HG03097 (cell line): Measurements from ENCODE around the gene RYR2.

Experiments
- ATAC-seq: cut with Tn5 transposase; IDR thresholded peaks from one replicate; pipeline ENCODE4 v1.9.1; 2021; ENCODE audit not compliant: unreplicated experiment, low FRiP score

The RYR2 gene

GRCh38 chr1:237029850-237030535 lies 12.0 kb upstream of the RYR2 start:
- no peak for ATAC-seq

GRCh38 chr1:237031480-237031879 lies 10.5 kb upstream of the RYR2 start:
- ATAC-seq = no peak

DNA sequence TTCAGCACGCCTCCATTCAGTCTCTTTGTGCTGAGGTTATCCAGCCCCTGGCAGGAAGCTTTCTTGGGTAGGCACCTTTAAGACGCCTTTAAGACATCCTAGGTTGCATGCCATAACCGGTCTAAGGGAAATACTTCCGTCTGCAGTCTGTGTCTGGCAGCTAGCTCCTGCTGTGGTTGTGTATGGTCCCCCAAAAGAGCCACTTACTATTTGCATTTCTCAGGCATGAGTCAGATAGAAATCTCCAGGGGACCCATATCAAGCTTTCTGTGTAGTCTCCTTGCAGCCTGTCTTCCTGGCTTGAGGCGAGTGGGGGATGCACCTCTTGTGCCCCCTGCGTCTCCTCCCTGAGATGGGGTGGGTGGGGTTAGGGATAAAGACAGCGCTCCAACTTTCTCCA lies 10.0 kb upstream of the RYR2 start:
- ATAC-seq = peak; percentile 77

- ATAC-seq = no peak
Observed at GRCh38 chr1:237033061-237033460, 8.9 kb upstream of the RYR2 start.

DNA sequence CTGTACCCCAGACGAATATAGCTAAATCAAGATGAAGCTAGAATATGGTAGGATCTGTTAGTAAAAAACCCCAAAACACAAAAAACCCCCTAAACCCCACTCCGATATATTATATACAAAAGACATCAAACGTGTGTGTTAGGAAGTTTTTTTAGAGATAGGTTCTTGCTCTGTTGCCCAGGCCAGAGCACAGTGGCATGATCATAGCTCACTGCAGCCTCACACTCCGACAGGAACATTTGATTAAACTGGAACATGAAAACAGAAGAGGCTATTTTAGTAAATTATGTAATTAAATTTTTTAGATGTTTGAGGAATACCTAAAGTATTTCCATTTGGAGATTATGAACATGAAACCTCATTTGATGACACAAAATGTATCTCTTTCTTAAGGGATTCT lies 8.2 kb upstream of the RYR2 start:
- ATAC-seq = no peak

- no peak for ATAC-seq
Observed at GRCh38 chr1:237035759-237036158, 6.2 kb upstream of the RYR2 start.

- ATAC-seq = no peak
Observed at GRCh38 chr1:237038211-237038610, 3.8 kb upstream of the RYR2 start.

GRCh38 chr1:237040823-237041222 lies 1.2 kb upstream of the RYR2 start:
- ATAC-seq = no peak

GRCh38 chr1:237041461-237041794 lies 556 bp upstream of the RYR2 start:
- ATAC-seq = no peak

DNA sequence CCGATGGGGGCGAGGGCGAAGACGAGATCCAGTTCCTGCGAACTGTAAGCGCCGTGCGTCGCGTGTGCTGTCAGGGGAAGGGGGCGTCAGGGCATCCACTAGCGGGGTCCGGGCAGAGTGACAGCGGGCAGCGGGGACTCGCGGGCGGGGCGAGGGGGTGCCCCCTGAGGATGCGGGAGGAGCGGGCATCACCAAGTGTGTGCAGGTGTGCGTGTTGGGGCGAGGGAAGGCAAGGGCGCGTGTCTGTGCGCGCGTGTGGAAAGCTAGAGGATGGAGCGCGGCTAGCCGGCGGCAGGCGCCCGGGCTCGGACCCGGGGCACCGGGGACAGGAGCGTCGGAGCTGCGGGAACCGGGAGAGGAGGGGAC lies 525 bp downstream of the RYR2 start:
- ATAC-seq = no peak

GRCh38 chr1:237042892-237043576 lies 1.1 kb downstream of the RYR2 start:
- ATAC-seq = no peak

DNA sequence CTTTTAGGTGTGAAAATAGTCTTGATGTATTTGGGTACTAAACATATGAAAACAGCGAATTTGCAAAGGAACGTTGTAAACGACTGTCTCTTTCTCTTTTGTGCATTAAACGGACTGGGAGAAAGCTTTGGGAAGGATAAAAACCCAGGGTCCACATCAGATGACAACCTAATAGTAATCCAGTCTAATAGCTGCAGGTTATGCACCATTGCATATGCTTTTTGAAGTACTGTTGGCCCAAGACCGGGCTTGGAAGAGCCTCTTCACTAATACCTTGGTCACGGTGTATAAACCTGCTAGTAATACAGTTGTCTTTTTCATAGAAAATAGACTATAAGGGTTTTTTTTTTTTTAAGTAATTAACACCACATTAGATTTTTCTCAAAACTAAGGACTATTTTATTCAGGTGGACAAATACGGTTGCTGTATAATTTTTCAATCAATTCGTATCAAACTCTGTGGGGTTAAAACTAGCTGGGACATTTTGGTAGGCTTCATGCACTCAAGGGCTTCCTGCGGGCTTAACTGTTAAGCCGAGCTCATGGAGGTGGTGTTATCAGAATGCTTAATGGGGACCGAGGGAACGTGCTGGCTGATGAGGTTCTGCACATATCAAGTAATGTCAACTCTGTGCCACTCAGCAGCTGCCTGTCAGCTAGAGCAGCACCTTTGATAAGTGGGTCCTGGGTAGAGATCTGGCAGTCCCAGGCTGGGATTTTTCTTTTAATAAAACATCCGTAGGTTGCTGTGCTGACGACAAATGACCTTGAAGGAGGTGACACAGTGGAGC lies 2.1 kb downstream of the RYR2 start:
- ATAC-seq = no peak

- ATAC-seq = no peak
Observed at GRCh38 chr1:237045278-237046016, 3.5 kb downstream of the RYR2 start.

GRCh38 chr1:237048803-237049202 lies 6.8 kb downstream of the RYR2 start:
- no peak for ATAC-seq

DNA sequence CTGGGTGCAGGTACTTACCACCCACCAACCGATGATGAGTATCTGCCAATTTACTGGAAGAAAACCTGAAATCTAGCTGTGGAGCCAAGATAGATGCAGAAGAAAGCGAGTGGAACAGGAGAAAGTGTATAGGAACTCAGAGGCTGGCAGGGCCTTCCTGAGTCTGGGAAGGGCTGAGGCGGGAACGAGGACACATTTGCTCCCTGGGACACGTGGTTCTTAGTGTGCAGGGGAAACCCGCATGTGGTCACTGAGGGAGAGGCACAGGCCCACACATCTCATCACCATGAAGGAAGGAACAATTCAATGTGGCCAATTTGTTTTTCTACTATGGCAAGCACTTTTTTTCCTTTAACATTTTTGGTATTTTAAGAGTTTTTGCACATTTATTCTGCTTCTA lies 8.2 kb downstream of the RYR2 start:
- ATAC-seq = no peak

- ATAC-seq = no peak
Observed at GRCh38 chr1:237050915-237051314, 8.9 kb downstream of the RYR2 start.

DNA sequence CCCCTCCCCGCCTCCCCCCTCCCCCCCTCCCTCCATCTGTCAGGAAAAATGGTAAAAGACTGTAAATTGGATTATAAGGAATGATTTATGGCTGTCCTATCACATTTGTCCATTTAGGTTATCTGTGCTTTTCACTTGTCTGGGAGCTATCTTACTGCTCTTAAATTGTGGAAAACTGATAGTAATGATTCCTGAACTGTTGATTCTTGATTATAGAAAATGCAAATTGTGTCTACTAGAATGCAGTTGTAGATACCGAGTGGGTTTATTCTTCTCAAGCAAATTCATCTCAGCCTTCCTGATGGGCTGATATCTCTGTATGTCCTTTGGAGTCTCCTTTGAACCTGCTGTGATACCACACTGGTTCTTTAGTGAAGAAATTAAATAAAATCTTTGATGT lies 12.3 kb downstream of the RYR2 start:
- ATAC-seq = no peak

GRCh38 chr1:237058470-237058869 lies 16.5 kb downstream of the RYR2 start:
- no peak for ATAC-seq

DNA sequence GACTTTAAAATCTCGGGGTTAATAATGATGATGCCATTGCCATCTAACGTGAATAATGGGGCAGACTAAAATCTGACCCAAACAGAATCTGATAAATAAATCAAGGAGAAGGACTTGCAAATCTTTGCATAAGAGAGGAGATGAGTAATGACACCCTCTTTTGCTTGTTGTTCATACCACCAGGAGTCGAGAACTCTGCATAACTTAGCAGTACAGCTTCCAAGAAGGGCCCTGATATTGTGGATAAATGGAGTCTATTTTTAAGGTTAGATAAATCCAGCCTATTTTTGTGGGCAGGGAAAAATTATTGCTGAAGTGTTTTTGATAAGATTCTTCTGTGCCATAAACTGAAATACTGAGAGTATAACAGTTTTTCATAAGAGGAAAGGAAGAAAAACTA lies 17.3 kb downstream of the RYR2 start:
- ATAC-seq = no peak

GRCh38 chr1:237062976-237063375 lies 21.0 kb downstream of the RYR2 start:
- no peak for ATAC-seq

GRCh38 chr1:237065903-237066302 lies 23.9 kb downstream of the RYR2 start:
- no peak for ATAC-seq
